ENCODE measurements around the gene ZNF451.

ZNF451 gene

GRCh38 chr6:57209030-57209429 lies 119.0 kb downstream of the ZNF451 start:
- no peak for DNase-seq

- DNase-seq = no peak
Measured at GRCh38 chr6:57210060-57210459, 120.1 kb downstream of the ZNF451 start.

- DNase-seq = no peak
Measured at GRCh38 chr6:57215260-57215659, 125.3 kb downstream of the ZNF451 start.

GRCh38 chr6:57216235-57217101 lies 126.5 kb downstream of the ZNF451 start:
- DNase-seq = no peak

- DNase-seq = no peak
Measured at GRCh38 chr6:57217270-57217669, 127.3 kb downstream of the ZNF451 start.

All from DMS79 (cell line).